Ishikawa (cell line): ENCODE results near the gene SV2B.

Source experiments
- CEBPB ChIP-seq: IDR thresholded peaks from 2 replicates; pipeline ENCODE4 v1.6.1; 2012
- CREB1 ChIP-seq: IDR thresholded peaks from 2 replicates; pipeline ENCODE4 v1.6.1; 2012; ENCODE audit warnings: low read depth
- EP300 ChIP-seq: IDR thresholded peaks from 2 replicates; pipeline ENCODE4 v1.6.1; 2012; ENCODE audit warnings: borderline replicate concordance
- TCF12 ChIP-seq: IDR thresholded peaks from 2 replicates; pipeline ENCODE4 v1.6.1; 2012; ENCODE audit warnings: low read depth
- TEAD4 ChIP-seq: IDR thresholded peaks from 2 replicates; pipeline ENCODE4 v1.6.1; 2012
- TF ChIP-seq, protein P1 (sequence below): IDR thresholded peaks from 2 replicates; pipeline ENCODE4 v1.6.1; 2012; ENCODE audit warnings: low read depth, mild to moderate bottlenecking
- TF ChIP-seq, protein P2 (sequence below): IDR thresholded peaks from 2 replicates; pipeline ENCODE4 v1.6.1; 2012

DNA sequence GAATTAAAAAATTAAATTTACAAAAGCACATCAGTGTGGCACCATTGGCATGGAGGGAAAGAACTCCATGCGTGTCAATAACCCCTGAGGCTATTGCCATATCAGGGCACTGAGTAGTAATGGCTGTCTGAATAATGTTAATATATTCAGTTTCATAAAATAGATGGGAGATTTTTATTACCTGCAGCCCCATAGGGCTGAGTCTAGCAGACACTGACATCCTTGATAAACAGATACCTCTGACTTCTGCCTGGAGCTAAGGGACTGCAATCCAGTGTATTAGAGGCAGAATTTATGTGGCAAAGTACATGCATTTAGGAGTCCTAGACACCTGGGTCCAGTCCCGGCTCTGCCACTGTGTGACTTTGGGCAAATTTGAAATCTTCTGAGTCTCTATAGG lies 38.8 kb upstream of the SV2B start:
- TF ChIP-seq EP300 = no peak
- no peak for TF ChIP-seq TCF12
- TF ChIP-seq, protein P1, sequence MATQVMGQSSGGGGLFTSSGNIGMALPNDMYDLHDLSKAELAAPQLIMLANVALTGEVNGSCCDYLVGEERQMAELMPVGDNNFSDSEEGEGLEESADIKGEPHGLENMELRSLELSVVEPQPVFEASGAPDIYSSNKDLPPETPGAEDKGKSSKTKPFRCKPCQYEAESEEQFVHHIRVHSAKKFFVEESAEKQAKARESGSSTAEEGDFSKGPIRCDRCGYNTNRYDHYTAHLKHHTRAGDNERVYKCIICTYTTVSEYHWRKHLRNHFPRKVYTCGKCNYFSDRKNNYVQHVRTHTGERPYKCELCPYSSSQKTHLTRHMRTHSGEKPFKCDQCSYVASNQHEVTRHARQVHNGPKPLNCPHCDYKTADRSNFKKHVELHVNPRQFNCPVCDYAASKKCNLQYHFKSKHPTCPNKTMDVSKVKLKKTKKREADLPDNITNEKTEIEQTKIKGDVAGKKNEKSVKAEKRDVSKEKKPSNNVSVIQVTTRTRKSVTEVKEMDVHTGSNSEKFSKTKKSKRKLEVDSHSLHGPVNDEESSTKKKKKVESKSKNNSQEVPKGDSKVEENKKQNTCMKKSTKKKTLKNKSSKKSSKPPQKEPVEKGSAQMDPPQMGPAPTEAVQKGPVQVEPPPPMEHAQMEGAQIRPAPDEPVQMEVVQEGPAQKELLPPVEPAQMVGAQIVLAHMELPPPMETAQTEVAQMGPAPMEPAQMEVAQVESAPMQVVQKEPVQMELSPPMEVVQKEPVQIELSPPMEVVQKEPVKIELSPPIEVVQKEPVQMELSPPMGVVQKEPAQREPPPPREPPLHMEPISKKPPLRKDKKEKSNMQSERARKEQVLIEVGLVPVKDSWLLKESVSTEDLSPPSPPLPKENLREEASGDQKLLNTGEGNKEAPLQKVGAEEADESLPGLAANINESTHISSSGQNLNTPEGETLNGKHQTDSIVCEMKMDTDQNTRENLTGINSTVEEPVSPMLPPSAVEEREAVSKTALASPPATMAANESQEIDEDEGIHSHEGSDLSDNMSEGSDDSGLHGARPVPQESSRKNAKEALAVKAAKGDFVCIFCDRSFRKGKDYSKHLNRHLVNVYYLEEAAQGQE = no peak
- no peak for TF ChIP-seq CEBPB
- TF ChIP-seq, protein P2, sequence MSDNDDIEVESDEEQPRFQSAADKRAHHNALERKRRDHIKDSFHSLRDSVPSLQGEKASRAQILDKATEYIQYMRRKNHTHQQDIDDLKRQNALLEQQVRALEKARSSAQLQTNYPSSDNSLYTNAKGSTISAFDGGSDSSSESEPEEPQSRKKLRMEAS = no peak
- no peak for TF ChIP-seq CREB1
- TF ChIP-seq TEAD4 = no peak
